ENCODE results near the gene ANAPC2.

GRCh38 chr9:137228968-137229896, 40.9 kb upstream of the ANAPC2 start:
- TF ChIP-seq CTCF (IDR thresholded peaks at IDR 0.05; ENCODE audit: borderline replicate concordance, extremely low read depth, low read length, poor library complexity, severe bottlenecking) (no peak), EZH2 (IDR thresholded peaks at IDR 0.05; ENCODE audit: borderline replicate concordance, low read depth, low read length, severe bottlenecking) (no peak)

Measured in DND-41 (cell line).